ENCODE measurements around the gene PRPF19. TPM values are rescaled to one million over a fixed set of nuclear protein-coding genes. Genes with fewer than 3 reads are reported as not detected.

PRPF19 gene
- total and polyA plus RNA-seq, 2 of the 13 experiments (the other 11 are each of a cell fraction or from before 2014, with no cell fraction given) = 27.4 to 91.1 TPM

DNA sequence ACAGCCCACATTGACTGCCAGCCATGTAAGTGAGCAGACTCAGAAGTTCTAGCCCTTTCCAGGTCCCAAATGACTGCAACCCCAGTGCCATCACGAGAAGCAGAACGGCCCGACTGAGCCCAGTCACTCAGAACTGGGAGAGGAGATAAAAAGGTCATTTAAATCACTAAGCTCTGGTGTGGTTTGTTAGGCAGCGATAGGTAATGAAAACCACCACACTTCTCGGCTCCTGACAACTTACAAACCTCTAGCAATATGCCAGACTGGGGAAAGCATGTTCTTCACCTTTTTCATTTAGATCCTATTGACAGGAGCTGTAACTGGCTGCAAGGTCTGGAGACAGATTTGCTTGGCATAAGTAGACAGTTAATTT is 38.9 kb upstream of the PRPF19 start (continued):
- TF ChIP-seq ZNF276 (CRISPR knock-in tag; IDR thresholded peaks at IDR 0.05; ENCODE audit: low read depth) (no peak), ZNF503 (CRISPR knock-in tag; IDR thresholded peaks at IDR 0.05) (no peak)

- Histone ChIP-seq H3K4me2 (ENCODE audit: low read depth, low read length) (no peak overlapping the region), H4K20me1 (ENCODE audit: insufficient read depth, low read length) (no peaks in the 10 kb centered on the region), H3K9me3 (ENCODE audit: low read length) (no peaks in the 10 kb centered on the region), H2AFZ (ENCODE audit: low read length) (no peak overlapping the region), H3K79me2 (ENCODE audit: insufficient read depth, low read length) (no peaks in the 10 kb centered on the region), H3K27ac (ENCODE audit: extremely low read length, insufficient read depth, low read length) (no peak overlapping the region), H3K4me1 (ENCODE audit: insufficient read depth, low read length) (no peaks in the 10 kb centered on the region), H3K27me3 (ENCODE audit: control insufficient read depth in 1 of 2, insufficient read depth in 2 of 2, low read length in 2 of 2) (peaks cover 0 to 7% of the 10 kb centered on the region in 2 experiments; a peak in 2 of 5 replicates), H3K9ac (ENCODE audit: insufficient read depth, low read depth, low read length) (no peak overlapping the region), H3K36me3 (replicated peaks in 1 of 2; ENCODE audit: control insufficient read depth in 1 of 2, insufficient read depth in 2 of 2, low read length in 2 of 2) (no peaks in the 10 kb centered on the region), H3K4me3 (replicated peaks in 1 of 3; ENCODE audit: insufficient read depth in 1 of 3, low read depth in 2 of 3, low read length in 3 of 3) (no peak overlapping the region)
- intact Hi-C loops (cut with micrococcal nuclease; ENCODE audit: unreplicated experiment) = no loop called here
- CTCF ChIA-PET (ENCODE audit: low intra/inter-chr PET ratio, low total read pairs) = no interaction called here
- POLR2A ChIA-PET = no interaction called here
- in situ Hi-C loops (cut with HindIII; ENCODE audit: extremely low pct_ligation_motif_present, low pct_unique_long_range_greater_than_20kb) = no loop called here
- DNase-seq (ENCODE audit: low spot score) (no peak), FAIRE-seq (no peak), ATAC-seq (peak; percentile 33; the same call in 2 of the 3 replicates)
- 58% methylated on average over 11 of the region's 11 CpGs for WGBS (ENCODE audit: low lambda C conversion rate)
- BruUV-seq (replicated peaks) = no TSS peak
- no peak for TF ChIP-seq TBL1XR1 (IDR thresholded peaks at IDR 0.05; ENCODE audit: borderline replicate concordance, low read length, partially characterized antibody)
- TF ChIP-seq AGO1 (IDR thresholded peaks at IDR 0.05; ENCODE audit: low read depth, low read length, poor library complexity, severe bottlenecking) = no peak
- no peak for TF ChIP-seq ZNF101 (CRISPR knock-in tag; IDR thresholded peaks at IDR 0.05; ENCODE audit: borderline replicate concordance, low read depth)
- no peak for TF ChIP-seq ZNF709 (CRISPR knock-in tag; IDR thresholded peaks at IDR 0.05)
- TF ChIP-seq ZFP1 (CRISPR knock-in tag; IDR thresholded peaks at IDR 0.05) = no peak
- TF ChIP-seq ZNF205 (CRISPR knock-in tag; IDR thresholded peaks at IDR 0.05) = no peak
- TF ChIP-seq, protein P1, sequence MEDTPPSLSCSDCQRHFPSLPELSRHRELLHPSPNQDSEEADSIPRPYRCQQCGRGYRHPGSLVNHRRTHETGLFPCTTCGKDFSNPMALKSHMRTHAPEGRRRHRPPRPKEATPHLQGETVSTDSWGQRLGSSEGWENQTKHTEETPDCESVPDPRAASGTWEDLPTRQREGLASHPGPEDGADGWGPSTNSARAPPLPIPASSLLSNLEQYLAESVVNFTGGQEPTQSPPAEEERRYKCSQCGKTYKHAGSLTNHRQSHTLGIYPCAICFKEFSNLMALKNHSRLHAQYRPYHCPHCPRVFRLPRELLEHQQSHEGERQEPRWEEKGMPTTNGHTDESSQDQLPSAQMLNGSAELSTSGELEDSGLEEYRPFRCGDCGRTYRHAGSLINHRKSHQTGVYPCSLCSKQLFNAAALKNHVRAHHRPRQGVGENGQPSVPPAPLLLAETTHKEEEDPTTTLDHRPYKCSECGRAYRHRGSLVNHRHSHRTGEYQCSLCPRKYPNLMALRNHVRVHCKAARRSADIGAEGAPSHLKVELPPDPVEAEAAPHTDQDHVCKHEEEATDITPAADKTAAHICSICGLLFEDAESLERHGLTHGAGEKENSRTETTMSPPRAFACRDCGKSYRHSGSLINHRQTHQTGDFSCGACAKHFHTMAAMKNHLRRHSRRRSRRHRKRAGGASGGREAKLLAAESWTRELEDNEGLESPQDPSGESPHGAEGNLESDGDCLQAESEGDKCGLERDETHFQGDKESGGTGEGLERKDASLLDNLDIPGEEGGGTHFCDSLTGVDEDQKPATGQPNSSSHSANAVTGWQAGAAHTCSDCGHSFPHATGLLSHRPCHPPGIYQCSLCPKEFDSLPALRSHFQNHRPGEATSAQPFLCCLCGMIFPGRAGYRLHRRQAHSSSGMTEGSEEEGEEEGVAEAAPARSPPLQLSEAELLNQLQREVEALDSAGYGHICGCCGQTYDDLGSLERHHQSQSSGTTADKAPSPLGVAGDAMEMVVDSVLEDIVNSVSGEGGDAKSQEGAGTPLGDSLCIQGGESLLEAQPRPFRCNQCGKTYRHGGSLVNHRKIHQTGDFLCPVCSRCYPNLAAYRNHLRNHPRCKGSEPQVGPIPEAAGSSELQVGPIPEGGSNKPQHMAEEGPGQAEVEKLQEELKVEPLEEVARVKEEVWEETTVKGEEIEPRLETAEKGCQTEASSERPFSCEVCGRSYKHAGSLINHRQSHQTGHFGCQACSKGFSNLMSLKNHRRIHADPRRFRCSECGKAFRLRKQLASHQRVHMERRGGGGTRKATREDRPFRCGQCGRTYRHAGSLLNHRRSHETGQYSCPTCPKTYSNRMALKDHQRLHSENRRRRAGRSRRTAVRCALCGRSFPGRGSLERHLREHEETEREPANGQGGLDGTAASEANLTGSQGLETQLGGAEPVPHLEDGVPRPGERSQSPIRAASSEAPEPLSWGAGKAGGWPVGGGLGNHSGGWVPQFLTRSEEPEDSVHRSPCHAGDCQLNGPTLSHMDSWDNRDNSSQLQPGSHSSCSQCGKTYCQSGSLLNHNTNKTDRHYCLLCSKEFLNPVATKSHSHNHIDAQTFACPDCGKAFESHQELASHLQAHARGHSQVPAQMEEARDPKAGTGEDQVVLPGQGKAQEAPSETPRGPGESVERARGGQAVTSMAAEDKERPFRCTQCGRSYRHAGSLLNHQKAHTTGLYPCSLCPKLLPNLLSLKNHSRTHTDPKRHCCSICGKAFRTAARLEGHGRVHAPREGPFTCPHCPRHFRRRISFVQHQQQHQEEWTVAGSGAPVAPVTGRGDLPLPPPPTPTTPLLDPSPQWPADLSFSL (CRISPR knock-in tag; IDR thresholded peaks at IDR 0.05) = no peak
- no peak for TF ChIP-seq ZNF605 (CRISPR knock-in tag; IDR thresholded peaks at IDR 0.05)
- no peak for TF ChIP-seq NFE2L2 (IDR thresholded peaks at IDR 0.05; ENCODE audit: low read length)
Measured at GRCh38 chr11:60944490-60945294, 38.3 kb upstream of the PRPF19 start.

Measured in HepG2 (cell line).